ENCODE results near the gene C1R.

DNA sequence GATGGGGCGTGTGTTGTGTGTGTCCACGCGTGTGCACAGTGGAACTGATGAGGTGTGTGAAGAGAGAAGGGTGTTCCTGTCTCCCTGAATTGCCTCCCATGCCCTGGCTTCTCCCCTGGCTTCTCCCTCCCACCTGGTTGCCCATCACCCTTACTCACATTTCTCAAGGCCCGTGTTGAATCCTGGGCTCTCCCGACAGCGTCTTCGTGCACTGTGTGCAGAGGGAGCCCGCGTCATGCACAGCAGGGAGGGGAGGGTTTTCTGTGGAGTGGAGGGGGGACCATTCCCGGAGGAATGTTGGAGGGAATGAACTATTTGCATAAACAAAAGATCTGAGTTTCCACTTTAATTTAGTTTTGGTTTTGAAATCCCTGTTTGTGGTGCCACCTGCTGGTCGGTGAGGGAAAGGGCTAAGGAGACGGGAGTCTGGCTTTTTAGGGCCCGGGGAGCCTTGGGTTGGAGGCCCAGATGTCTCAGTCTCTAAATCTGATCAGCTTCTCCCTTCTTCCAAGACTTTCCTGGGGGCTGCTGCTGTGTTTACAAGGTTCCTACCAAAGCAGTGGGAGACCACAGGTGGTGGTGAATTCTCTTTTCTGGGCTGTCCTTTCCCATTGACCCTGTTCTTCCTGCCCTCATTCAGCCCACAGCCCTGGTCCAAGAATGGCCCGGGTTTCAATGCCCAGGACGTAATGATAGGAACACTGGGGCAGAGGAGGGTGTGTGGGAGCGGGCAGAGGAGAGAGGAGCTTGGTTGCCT, at the start of gene C1R:
- TF ChIP-seq, protein P1, sequence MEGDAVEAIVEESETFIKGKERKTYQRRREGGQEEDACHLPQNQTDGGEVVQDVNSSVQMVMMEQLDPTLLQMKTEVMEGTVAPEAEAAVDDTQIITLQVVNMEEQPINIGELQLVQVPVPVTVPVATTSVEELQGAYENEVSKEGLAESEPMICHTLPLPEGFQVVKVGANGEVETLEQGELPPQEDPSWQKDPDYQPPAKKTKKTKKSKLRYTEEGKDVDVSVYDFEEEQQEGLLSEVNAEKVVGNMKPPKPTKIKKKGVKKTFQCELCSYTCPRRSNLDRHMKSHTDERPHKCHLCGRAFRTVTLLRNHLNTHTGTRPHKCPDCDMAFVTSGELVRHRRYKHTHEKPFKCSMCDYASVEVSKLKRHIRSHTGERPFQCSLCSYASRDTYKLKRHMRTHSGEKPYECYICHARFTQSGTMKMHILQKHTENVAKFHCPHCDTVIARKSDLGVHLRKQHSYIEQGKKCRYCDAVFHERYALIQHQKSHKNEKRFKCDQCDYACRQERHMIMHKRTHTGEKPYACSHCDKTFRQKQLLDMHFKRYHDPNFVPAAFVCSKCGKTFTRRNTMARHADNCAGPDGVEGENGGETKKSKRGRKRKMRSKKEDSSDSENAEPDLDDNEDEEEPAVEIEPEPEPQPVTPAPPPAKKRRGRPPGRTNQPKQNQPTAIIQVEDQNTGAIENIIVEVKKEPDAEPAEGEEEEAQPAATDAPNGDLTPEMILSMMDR (conservative IDR thresholded peaks at IDR 0.05; ENCODE audit: low read depth, low read length), result peak; percentile 82
- no peak for TF ChIP-seq EZH2 (IDR thresholded peaks at IDR 0.05; ENCODE audit: low read length, unreplicated experiment)
- no peak for TF ChIP-seq EZH2phosphoT487 (IDR thresholded peaks at IDR 0.05; ENCODE audit: borderline replicate concordance, low read length)
